T follicular helper cell (primary cell): ENCODE data around the gene RPRD2.
"Not testable (repeated sequence)": the region's sequence is repeated elsewhere in the genome, so short reads cannot be mapped to it uniquely, and the experiment has no call there.

Experiments used
- DNase-seq: peaks from one replicate; pipeline ENCODE4 v3.0.0-alpha.2; 2020; ENCODE audit warnings: low read depth

RPRD2 gene

DNA sequence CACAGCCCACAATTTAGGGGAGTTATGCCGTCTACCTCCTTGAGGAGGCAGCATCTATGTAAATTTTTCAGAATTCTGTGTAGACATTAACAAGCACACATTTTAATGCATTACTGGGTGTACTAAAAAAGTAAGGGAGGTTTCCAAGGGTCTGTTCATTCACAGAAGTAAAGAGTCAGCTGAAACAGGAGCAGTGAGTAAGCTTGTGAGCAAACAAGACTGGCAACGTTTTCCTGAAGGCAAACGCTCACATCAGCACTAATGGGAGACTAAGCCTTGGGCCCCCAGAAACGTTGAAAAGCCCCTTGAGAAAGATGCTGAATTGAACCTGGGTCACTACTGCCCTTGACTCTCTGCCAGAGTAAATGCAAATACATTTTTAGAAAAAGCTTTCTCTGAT is 25.7 kb downstream of the RPRD2 start:
- DNase-seq = no peak

GRCh38 chr1:150392627-150393026 is 28.7 kb downstream of the RPRD2 start:
- DNase-seq = no peak

- not testable (repeated sequence) for DNase-seq
Observed at GRCh38 chr1:150395115-150395514, 31.2 kb downstream of the RPRD2 start.

DNA sequence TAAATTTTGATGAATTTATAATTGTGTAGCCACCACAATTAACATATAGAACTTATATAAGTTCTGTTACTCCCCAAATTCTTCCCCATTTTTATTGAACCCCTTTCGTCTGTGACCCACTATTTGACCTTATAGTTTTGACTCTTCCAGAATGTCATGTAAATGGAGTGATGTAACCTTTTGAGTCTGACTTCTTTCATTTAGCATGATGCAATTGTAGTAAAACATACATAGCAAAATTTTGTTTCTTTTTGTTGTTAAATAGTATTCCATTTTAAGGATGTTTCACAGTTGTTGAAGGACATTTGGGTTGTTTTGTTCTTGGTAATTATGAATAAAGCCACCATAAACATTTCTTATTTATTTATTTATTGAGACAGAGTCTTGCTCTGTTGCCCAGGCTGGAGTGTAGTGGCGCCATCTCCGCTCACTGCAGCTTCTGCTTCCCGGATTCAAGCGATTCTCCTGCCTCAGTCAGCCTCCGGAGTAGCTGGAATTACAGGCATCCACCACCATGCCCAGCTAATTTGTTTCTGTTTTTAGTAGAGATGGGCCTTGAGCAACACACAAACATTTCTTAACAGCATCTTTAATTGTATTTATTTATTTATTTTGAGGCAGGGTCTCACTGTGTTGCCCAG is 33.6 kb downstream of the RPRD2 start:
- DNase-seq = no peak

GRCh38 chr1:150404465-150404864 is 40.5 kb downstream of the RPRD2 start:
- DNase-seq = no peak

- no peak for DNase-seq
Observed at GRCh38 chr1:150405660-150406059, 41.7 kb downstream of the RPRD2 start.

DNA sequence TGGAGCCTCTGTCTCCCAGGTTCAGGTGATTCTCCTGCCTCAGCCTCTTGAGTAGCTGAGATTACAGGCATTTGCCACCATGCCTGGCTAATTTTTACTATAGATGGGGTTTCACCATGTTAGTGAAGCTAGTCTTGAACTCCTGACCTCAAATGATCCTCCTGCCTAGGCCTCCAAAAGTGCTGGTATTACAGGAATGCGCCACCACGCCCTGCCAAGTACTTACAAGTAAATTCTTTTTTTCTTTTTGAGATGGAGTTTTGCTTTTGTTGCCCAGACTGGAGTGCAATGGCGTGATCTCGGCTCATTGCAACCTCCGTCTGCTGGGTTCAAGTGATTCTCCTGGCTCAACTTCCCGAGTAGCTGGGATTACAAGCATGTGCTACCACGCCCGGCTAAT is 42.5 kb downstream of the RPRD2 start:
- DNase-seq = no peak

DNA sequence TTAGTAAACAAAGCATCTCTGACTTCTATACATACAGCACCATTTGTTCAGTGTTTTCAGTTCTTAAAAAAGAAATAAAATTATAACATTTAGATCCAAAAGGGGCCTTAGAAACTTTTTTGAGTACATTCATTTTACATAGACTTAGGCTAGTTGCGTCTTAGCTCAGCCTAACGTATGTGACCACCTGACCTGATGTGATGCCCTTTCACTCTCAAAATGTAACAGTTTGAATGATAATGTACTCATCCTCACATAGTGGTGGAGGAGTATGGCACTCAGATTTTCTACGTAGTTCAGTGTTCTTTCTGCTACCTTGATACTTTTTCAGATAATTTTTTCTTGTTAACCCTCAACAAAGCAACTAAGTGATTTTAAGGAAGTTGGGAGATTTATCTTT is 43.4 kb downstream of the RPRD2 start:
- no peak for DNase-seq

GRCh38 chr1:150408800-150409199 is 44.9 kb downstream of the RPRD2 start:
- DNase-seq = no peak

DNA sequence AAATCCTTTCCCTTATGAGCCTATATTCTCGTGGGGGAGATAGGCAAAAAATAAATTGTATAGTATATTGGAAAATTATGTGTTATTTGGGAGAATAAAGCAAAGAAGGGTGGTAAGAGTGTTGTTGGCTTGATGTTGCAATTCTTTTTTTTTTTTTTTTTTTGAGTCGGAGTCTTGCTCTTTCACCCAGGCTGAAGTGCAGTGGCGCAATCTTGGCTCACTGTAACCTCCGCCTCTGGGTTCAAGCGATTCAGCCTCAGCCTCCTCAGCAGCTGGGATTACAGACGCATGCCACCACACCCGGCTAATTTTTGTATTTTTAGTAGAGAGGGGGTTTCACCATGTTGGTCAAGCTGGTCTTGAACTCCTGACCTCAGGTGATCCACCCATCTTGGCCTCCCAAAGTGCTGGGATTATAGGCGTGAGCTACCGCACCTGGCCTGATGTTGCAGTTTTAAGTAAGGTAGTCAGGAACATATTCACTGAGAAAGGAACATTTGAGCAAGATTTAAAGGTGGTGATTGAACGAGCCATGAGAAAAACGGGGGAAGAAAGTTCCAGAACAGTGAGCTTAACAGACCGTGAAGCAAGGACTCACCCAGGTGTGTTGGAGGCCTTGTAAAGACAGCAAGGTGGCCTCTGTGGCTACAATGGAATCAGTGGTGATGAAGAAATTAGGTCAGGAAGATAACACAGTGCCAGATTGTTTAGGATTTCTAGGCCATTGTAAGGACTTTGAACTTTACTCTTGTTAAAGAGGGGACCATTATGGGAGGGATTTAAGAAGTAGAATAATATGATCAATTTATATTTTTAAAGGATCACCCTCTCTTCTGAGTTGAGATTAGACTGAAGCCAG is 45.8 kb downstream of the RPRD2 start:
- DNase-seq = no peak

- DNase-seq = no peak
Observed at GRCh38 chr1:150410582-150411101, 46.7 kb downstream of the RPRD2 start.

GRCh38 chr1:150414592-150414991 is 50.6 kb downstream of the RPRD2 start:
- DNase-seq = no peak

DNA sequence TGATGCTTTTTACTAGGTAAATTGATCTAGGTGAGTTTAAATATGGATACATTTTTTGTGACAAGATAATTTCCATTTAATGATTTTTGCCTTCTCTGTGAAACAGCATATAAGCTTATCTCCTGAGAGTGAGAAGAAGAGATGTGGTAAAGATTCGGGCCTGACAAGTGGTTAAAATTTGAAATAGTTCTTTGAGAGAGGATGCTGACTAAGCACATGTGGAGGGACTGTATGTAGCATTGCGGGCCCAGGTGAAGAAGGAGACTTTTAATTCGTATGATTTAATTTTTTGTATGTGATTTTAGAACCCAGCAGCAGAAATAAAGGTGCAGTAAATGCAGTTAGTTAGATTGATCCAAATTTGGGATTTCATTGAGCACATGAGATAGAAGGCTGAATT is 51.9 kb downstream of the RPRD2 start:
- DNase-seq = no peak

DNA sequence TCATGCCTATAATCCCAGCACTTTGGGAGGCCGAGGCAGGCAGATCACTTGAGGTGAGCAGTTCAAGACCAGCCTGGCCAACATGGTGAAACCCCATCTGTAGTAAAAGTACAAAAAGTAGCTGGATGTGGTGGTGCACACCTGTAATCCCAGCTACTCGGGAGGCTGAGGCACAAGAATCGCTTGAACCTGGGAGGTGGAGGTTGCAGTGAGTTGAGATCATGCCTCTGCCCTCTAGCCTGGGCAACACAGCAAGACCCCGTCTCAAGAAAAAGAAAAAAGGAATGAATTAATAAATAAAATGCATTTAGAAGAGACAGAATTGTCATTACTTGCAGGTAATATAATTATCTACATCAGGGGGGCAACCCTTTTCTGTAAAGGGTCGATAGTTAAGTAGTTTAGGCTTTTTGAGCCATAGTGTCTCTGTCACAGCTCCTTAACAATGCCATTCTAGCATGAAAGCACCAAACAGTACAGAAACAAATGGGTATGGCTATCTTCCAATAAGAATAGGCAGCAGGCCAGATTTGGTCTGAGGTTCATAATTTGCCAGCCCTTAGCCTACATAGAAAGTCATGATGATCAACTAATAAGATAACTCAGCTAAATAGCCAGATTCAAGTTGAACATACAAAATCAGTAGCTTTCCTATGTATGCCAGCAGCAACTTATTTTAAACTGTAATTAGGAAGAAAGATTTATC is 56.8 kb downstream of the RPRD2 start:
- no peak for DNase-seq

DNA sequence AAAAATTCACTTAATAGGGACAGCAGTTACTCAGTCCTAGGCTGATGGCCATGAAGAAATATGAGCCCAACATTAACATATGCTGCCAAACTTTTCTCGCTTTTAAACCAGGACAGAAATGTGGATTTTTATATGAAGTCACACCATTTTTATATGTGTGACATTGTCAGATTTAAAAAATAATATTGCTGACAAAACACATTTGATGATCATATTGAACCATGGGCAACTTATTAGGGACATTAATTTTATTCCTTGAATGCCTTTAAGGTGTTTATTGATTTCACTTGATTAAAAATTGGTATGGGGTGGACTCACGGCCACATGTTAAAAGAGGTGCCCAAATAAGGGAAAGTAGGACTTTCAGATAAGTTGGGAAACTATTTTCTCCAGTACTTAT is 58.6 kb downstream of the RPRD2 start:
- no peak for DNase-seq

GRCh38 chr1:150429805-150430204 is 65.9 kb downstream of the RPRD2 start:
- no peak for DNase-seq

- DNase-seq = no peak
Observed at GRCh38 chr1:150441121-150441520, 77.2 kb downstream of the RPRD2 start.

DNA sequence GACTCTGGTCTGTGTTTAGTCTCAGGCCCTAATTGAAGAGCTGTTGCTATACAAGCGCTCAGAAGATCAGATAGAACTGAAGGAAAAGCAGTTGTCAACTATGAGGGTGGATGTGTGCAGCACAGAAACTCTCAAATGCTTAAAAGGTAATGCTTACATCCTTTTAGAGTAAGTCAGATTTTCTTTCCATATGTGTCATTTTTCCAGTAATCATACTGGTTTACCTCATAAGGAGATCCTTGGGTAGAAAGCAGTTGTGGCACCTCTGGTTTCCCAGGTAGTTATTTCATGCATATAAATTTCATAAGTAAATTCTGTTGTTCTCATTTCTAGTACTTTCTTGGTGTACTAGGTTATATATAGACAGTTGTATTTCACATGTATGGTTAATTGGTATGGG is 80.3 kb downstream of the RPRD2 start:
- no peak for DNase-seq

DNA sequence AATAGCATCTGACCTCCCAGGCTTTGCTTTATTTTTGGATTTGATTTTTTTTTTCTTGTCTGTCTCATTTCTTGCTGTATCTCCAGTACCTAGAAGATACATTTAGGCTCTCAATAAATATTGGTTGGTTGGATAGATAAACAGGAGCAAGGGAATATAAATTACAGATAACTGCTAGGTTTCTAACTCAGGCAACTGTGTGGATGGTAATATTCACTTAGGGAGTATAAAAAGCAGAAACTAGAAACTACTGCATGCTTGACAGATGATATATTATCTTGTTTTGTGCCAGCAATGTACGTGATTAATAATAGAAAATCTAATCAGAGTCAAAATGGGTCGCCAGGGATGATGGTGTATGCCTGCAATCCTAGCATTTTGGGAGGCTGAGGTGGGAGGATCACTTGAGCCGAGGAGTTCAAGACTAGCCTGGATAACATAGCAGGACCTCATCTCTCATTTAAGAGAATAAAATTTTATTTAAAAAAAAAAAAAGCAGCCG is 92.2 kb downstream of the RPRD2 start:
- DNase-seq = no peak

- peak; percentile 54 for DNase-seq
Observed at GRCh38 chr1:150464422-150464826, 100.5 kb downstream of the RPRD2 start.

DNA sequence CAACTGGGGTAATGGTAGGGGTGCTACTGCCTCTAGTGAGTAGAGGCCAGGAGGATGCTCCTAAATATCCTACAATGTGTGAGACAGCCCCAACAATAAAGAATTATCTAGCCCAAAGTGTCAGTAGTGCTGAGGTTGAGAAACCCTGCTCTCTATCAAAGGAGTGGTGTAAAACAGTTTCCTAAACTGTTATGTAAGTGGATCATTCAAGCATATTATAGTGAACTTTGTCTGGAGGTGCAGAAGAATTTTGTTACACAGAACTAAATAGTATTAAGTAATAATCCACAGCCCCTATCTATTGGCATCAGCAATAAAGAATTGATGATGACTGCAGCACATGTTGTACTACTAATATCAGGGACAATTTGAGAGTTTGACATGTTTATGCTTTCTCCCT is 103.0 kb downstream of the RPRD2 start:
- DNase-seq = no peak

DNA sequence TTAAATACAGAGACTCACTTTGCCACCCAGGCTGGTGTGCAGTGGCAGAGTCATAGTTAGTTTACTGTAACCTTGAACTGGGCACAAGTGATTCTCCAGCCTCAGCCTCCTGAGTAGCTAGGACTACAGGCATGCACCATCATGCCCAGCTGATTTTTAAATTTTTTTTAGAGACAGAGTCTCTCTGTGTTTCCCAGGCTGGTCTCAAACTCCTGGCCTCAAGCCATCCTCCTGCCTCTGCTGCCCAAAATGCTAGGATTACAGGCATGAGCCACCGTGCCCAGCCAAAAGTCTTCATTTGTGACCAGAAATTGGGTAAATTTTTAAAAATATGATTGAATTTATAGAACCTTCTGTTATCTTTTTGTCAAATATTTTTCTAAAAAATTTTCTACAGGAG is 105.3 kb downstream of the RPRD2 start:
- DNase-seq = no peak
